Measurements from ENCODE around the gene UBE4A. TPM values are rescaled to one million over a fixed set of nuclear protein-coding genes. Genes with fewer than 3 reads are reported as not detected.

Gene UBE4A
- total and polyA plus RNA-seq, 8 donors = 3.5 to 68.8 (median 25.7) TPM

GRCh38 chr11:118373871-118374270, 14.5 kb downstream of the UBE4A start:
- intact Hi-C loops (cut with DNase I; ENCODE audit: low total_unique reads) = no loop called here
- H3K9me3 ChIP-seq = no peaks in the 10 kb centered on the region
- no peaks in the 10 kb centered on the region for H3K4me1 ChIP-seq
- DNase-seq = no peak
- no peak overlapping the region for H3K4me3 ChIP-seq
- WGBS, 5 donors = 96 to 99% (median 97%) methylated on average over 5 of the region's 5 CpGs
- TF ChIP-seq EP300 (IDR thresholded peaks at IDR 0.05) (no peak), POLR2AphosphoS5 (IDR thresholded peaks at IDR 0.05) (no peak), POLR2A (IDR thresholded peaks at IDR 0.05) (no peak)
- TF ChIP-seq, protein P1, sequence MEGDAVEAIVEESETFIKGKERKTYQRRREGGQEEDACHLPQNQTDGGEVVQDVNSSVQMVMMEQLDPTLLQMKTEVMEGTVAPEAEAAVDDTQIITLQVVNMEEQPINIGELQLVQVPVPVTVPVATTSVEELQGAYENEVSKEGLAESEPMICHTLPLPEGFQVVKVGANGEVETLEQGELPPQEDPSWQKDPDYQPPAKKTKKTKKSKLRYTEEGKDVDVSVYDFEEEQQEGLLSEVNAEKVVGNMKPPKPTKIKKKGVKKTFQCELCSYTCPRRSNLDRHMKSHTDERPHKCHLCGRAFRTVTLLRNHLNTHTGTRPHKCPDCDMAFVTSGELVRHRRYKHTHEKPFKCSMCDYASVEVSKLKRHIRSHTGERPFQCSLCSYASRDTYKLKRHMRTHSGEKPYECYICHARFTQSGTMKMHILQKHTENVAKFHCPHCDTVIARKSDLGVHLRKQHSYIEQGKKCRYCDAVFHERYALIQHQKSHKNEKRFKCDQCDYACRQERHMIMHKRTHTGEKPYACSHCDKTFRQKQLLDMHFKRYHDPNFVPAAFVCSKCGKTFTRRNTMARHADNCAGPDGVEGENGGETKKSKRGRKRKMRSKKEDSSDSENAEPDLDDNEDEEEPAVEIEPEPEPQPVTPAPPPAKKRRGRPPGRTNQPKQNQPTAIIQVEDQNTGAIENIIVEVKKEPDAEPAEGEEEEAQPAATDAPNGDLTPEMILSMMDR (IDR thresholded peaks at IDR 0.05) = no peak
- no peaks in the 10 kb centered on the region for H3K27me3 ChIP-seq
- no peak overlapping the region for H3K27ac ChIP-seq
- H3K36me3 ChIP-seq = peaks cover 90 to 100% (median 99%) of the 10 kb centered on the region in 4 donors

DNA sequence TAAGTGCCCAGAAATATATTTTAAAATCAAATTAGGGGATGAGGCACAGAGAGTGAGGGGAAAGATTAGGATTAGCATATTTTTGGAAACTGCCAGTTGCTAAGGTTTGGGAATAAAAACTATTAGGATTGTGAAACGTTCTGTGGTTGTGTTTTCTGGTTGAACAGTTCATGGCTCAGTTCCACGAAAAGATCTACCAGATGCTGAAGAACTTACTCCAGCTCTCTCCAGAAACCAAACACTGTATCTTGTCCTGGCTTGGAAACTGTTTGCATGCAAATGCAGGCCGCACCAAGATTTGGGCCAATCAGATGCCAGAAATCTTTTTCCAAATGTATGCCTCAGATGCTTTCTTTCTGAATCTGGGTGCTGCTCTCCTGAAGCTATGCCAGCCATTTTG, 15.3 kb downstream of the UBE4A start:
- DNase-seq = no peak
- Histone ChIP-seq H3K36me3 (peaks cover 90 to 100% (median 99%) of the 10 kb centered on the region in 4 donors), H3K4me3 (no peak overlapping the region), H3K27ac (no peak overlapping the region), H3K4me1 (no peaks in the 10 kb centered on the region), H3K9me3 (no peaks in the 10 kb centered on the region), H3K27me3 (no peaks in the 10 kb centered on the region)
- intact Hi-C loops (cut with DNase I; ENCODE audit: low total_unique reads) = no loop called here
- TF ChIP-seq POLR2AphosphoS5 (IDR thresholded peaks at IDR 0.05) (no peak), EP300 (IDR thresholded peaks at IDR 0.05) (no peak), POLR2A (IDR thresholded peaks at IDR 0.05) (no peak)
- TF ChIP-seq, protein P1 (IDR thresholded peaks at IDR 0.05) = no peak
- WGBS, 5 donors = 75 to 86% (median 82%) methylated on average over 3 of the region's 3 CpGs

GRCh38 chr11:118375978-118376377, 16.6 kb downstream of the UBE4A start:
- intact Hi-C loops (cut with DNase I; ENCODE audit: low total_unique reads) = no loop called here
- no peak for DNase-seq
- no peaks in the 10 kb centered on the region for H3K9me3 ChIP-seq
- peaks cover 88 to 100% (median 99%) of the 10 kb centered on the region in 4 donors for H3K36me3 ChIP-seq
- no peak overlapping the region for H3K27ac ChIP-seq
- H3K4me1 ChIP-seq = no peaks in the 10 kb centered on the region
- TF ChIP-seq POLR2AphosphoS5 (IDR thresholded peaks at IDR 0.05) (no peak), POLR2A (IDR thresholded peaks at IDR 0.05) (no peak), EP300 (IDR thresholded peaks at IDR 0.05) (no peak)
- TF ChIP-seq, protein P1 (IDR thresholded peaks at IDR 0.05) = no peak
- H3K4me3 ChIP-seq = no peak overlapping the region
- H3K27me3 ChIP-seq = no peaks in the 10 kb centered on the region

GRCh38 chr11:118379497-118379896, 20.1 kb downstream of the UBE4A start:
- H3K27ac ChIP-seq = no peak overlapping the region
- 85 to 98% (median 93%) methylated on average over 4 of the region's 4 CpGs for whole genome bisulfite sequencing, 5 donors
- intact Hi-C loops (cut with DNase I; ENCODE audit: low total_unique reads) = no loop called here
- DNase-seq = no peak
- no peak overlapping the region for H3K4me3 ChIP-seq
- H3K4me1 ChIP-seq = no peaks in the 10 kb centered on the region
- no peak for TF ChIP-seq EP300 (IDR thresholded peaks at IDR 0.05)
- no peak for TF ChIP-seq POLR2A (IDR thresholded peaks at IDR 0.05)
- TF ChIP-seq, protein P1 (IDR thresholded peaks at IDR 0.05) = no peak
- no peak for TF ChIP-seq POLR2AphosphoS5 (IDR thresholded peaks at IDR 0.05)
- H3K27me3 ChIP-seq = no peaks in the 10 kb centered on the region
- no peaks in the 10 kb centered on the region for H3K9me3 ChIP-seq
- peaks cover 76 to 100% (median 99%) of the 10 kb centered on the region in 4 donors for H3K36me3 ChIP-seq
